H9 (cell line): ENCODE results near the gene SERPINE2. TPM values are rescaled to one million over a fixed set of nuclear protein-coding genes. Genes with fewer than 3 reads are reported as not detected.

ENCODE experiments used
- DNase-seq: peaks from one replicate; pipeline ENCODE4 v3.0.0-alpha.2; 2017
- H2AFZ ChIP-seq: one replicate; pipeline ENCODE4 v1.6.1; 2013; ENCODE audit warnings: mild to moderate bottlenecking, low read length, control low read depth, moderate library complexity
- H2AK5ac ChIP-seq: 2 replicates; pipeline ENCODE4 v1.6.1; 2013; ENCODE audit warnings: low read length, control low read depth, mixed read lengths; ENCODE audit not compliant: insufficient read length
- H2BK120ac ChIP-seq: one replicate; pipeline ENCODE4 v1.6.1; 2013; ENCODE audit warnings: low read depth, mild to moderate bottlenecking, low read length, control low read depth, inconsistent platforms; ENCODE audit not compliant: poor library complexity, severe bottlenecking
- H2BK12ac ChIP-seq: 2 replicates; pipeline ENCODE4 v1.6.1; 2013; ENCODE audit warnings: low read length, control low read depth, mixed read lengths, low read depth; ENCODE audit not compliant: insufficient read length
- H2BK15ac ChIP-seq: 2 replicates; pipeline ENCODE4 v1.6.1; 2013; ENCODE audit warnings: low read depth, low read length, control low read depth
- H2BK20ac ChIP-seq: one replicate; pipeline ENCODE4 v1.6.1; 2013; ENCODE audit warnings: low read depth, mild to moderate bottlenecking, low read length, control low read depth, inconsistent platforms; ENCODE audit not compliant: poor library complexity, severe bottlenecking
- H2BK5ac ChIP-seq: 2 replicates; pipeline ENCODE4 v1.6.1; 2013; ENCODE audit warnings: low read length, control low read depth, mixed read lengths; ENCODE audit not compliant: insufficient read length
- H3K14ac ChIP-seq: 2 replicates; pipeline ENCODE4 v1.6.1; 2013; ENCODE audit warnings: low read length, control low read depth; ENCODE audit not compliant: insufficient read depth
- H3K18ac ChIP-seq: 2 replicates; pipeline ENCODE4 v1.6.1; 2013; ENCODE audit warnings: low read depth, mild to moderate bottlenecking, mixed read lengths, low read length, control low read depth; ENCODE audit not compliant: insufficient read length
- H3K23ac ChIP-seq: 2 replicates; pipeline ENCODE4 v1.6.1; 2013; ENCODE audit warnings: low read length, control low read depth, mixed read lengths, low read depth; ENCODE audit not compliant: insufficient read length
- H3K23me2 ChIP-seq: 2 replicates; pipeline ENCODE4 v1.6.1; 2013; ENCODE audit warnings: low read depth, mild to moderate bottlenecking, mixed read lengths, low read length, control low read depth; ENCODE audit not compliant: insufficient read length, poor library complexity, severe bottlenecking
- H3K27ac ChIP-seq: 2 replicates; pipeline ENCODE4 v1.5.1; 2013; ENCODE audit warnings: low read length, control low read depth, mixed read lengths, low read depth; ENCODE audit not compliant: insufficient read length
- H3K27me3 ChIP-seq: 2 replicates; pipeline ENCODE4 v1.6.1; 2013; ENCODE audit warnings: low read length, control low read depth, inconsistent platforms; ENCODE audit not compliant: insufficient read depth
- H3K4ac ChIP-seq: 2 replicates; pipeline ENCODE4 v1.6.1; 2013; ENCODE audit warnings: low read depth, mild to moderate bottlenecking, control low read depth, inconsistent platforms, low read length, moderate library complexity
- H3K4me1 ChIP-seq: 2 replicates; pipeline ENCODE4 v1.6.1; 2013; ENCODE audit warnings: low read length, control low read depth, inconsistent platforms; ENCODE audit not compliant: insufficient read depth
- H3K4me2 ChIP-seq: 2 replicates; pipeline ENCODE4 v1.6.1; 2013; ENCODE audit warnings: low read length, control low read depth, mixed read lengths; ENCODE audit not compliant: insufficient read length, insufficient read depth
- H3K56ac ChIP-seq: 2 replicates; pipeline ENCODE4 v1.6.1; 2013; ENCODE audit warnings: low read depth, mild to moderate bottlenecking, mixed read lengths, low read length, control low read depth; ENCODE audit not compliant: insufficient read length
- H3K79me1 ChIP-seq: 2 replicates; pipeline ENCODE4 v1.6.1; 2013; ENCODE audit warnings: low read depth, mild to moderate bottlenecking, moderate library complexity, low read length, control low read depth, inconsistent platforms; ENCODE audit not compliant: insufficient read depth, poor library complexity, severe bottlenecking
- H3K79me2 ChIP-seq: 2 replicates; pipeline ENCODE4 v1.6.1; 2013; ENCODE audit warnings: low read length, control low read depth, inconsistent platforms; ENCODE audit not compliant: insufficient read depth
- H3K9ac ChIP-seq: 2 replicates; pipeline ENCODE4 v1.6.1; 2013; ENCODE audit warnings: low read length, control low read depth, mixed read lengths; ENCODE audit not compliant: insufficient read length; ENCODE audit errors: extremely low read depth
- H3K9me3 ChIP-seq: one replicate; pipeline ENCODE4 v1.6.1; 2013; ENCODE audit warnings: low read depth, low read length, inconsistent platforms; ENCODE audit not compliant: control insufficient read depth
- H3T11ph ChIP-seq: one replicate; pipeline ENCODE4 v1.6.1; 2013; ENCODE audit warnings: mild to moderate bottlenecking, low read length, control low read depth, inconsistent platforms
- H4K20me1 ChIP-seq: one replicate; pipeline ENCODE4 v1.6.1; 2013; ENCODE audit not compliant: control insufficient read depth, insufficient read length, insufficient read depth
- H4K5ac ChIP-seq: 2 replicates; pipeline ENCODE4 v1.6.1; 2013; ENCODE audit warnings: low read depth, mild to moderate bottlenecking, mixed read lengths, low read length, control low read depth; ENCODE audit not compliant: insufficient read length
- H4K8ac ChIP-seq: replicated peaks from 2 replicates; pipeline ENCODE4 v1.6.1; 2013; ENCODE audit warnings: low read length, control low read depth, mixed read lengths, low read depth; ENCODE audit not compliant: insufficient read length
- H4K91ac ChIP-seq: 2 replicates; pipeline ENCODE4 v1.6.1; 2013; ENCODE audit warnings: low read depth, mild to moderate bottlenecking, moderate library complexity, mixed read lengths, low read length, control low read depth; ENCODE audit not compliant: insufficient read length
- H3K27ac Mint-ChIP-seq, 3 experiments: 2 replicates in 2 of 3; 3 replicates in 1 of 3; pipeline ENCODE4 v1.8.0; 2020 to 2021; ENCODE audit warnings: mixed read lengths in 3 of 3, mild to moderate bottlenecking in 1 of 3, moderate library complexity in 1 of 3
- H3K27me3 Mint-ChIP-seq: 2 replicates; pipeline ENCODE4 v1.8.0; 2021; ENCODE audit warnings: low read depth, mild to moderate bottlenecking, moderate library complexity, mixed read lengths
- H3K36me3 Mint-ChIP-seq, 3 experiments: 2 replicates in 2 of 3; 3 replicates in 1 of 3; pipeline ENCODE4 v1.8.0; 2020 to 2021; ENCODE audit warnings: low read depth in 3 of 3, mixed read lengths in 3 of 3; ENCODE audit not compliant: insufficient read depth in 1 of 3
- H3K4me1 Mint-ChIP-seq, 2 experiments: 2 replicates each; pipeline ENCODE4 v1.8.0; 2020; ENCODE audit warnings: mixed read lengths in 2 of 2
- H3K4me3 Mint-ChIP-seq, 2 experiments: 2 replicates in 1 of 2; 3 replicates in 1 of 2; pipeline ENCODE4 v1.8.0; 2020 to 2021; ENCODE audit warnings: mild to moderate bottlenecking in 2 of 2, mixed read lengths in 2 of 2, moderate library complexity in 1 of 2
- H3K9me3 Mint-ChIP-seq, 2 experiments: 2 replicates in 1 of 2; 3 replicates in 1 of 2; pipeline ENCODE4 v1.8.0; 2020; ENCODE audit warnings: mild to moderate bottlenecking in 2 of 2, mixed read lengths in 2 of 2, moderate library complexity in 1 of 2
- CTCF ChIP-seq: fragments of 200-600 bp; sonication (generic); conservative IDR thresholded peaks from 3 replicates; pipeline ENCODE4 v1.8.0; 2021; ENCODE audit warnings: antibody characterized with exemption, mild to moderate bottlenecking
- WGBS: extraction: QIAGEN DNeasy Blood & Tissue Kit; methylation state at CpG from one replicate; pipeline ENCODE4 v1.1.7; 2013; ENCODE audit warnings: missing lambda C conversion rate, low lambda C conversion rate, mixed read lengths; ENCODE audit not compliant: insufficient read length; ENCODE audit errors: extremely low coverage; 5-methylcytosine and 5-hydroxymethylcytosine counted together
- total RNA-seq: library from RNA; stranded (reverse); gene quantifications from 2 replicates; pipeline ENCODE4 v1.2.1, GENCODE V29; 2021

SERPINE2 gene
- total RNA-seq, 1 experiment from 2014 or later = 40.0 TPM

GRCh38 chr2:224040753-224041152, 1.7 kb upstream of the SERPINE2 start:
- no peak overlapping the region; a peak in 1 of 5 replicates for H3K4me3 Mint-ChIP-seq
- H3K23me2 ChIP-seq = peaks cover 11% of the 10 kb centered on the region
- H3K36me3 Mint-ChIP-seq = no peaks in the 10 kb centered on the region
- no peak overlapping the region for H2BK12ac ChIP-seq
- H3K23ac ChIP-seq = no peak overlapping the region
- no peak overlapping the region for H3K4ac ChIP-seq
- no peak for DNase-seq
- no peak overlapping the region for H2BK20ac ChIP-seq
- H4K5ac ChIP-seq = no peak overlapping the region
- no peak overlapping the region for H2AK5ac ChIP-seq
- H2BK120ac ChIP-seq = no peak overlapping the region
- H4K91ac ChIP-seq = no peak overlapping the region
- H3K27me3 Mint-ChIP-seq = peaks cover 71% of the 10 kb centered on the region
- H4K8ac ChIP-seq = no peak overlapping the region
- peaks cover 20 to 25% of the 10 kb centered on the region in 2 experiments for H3K4me1 Mint-ChIP-seq
- no peak overlapping the region for H3T11ph ChIP-seq
- H3K27ac Mint-ChIP-seq = no peak overlapping the region
- no peak overlapping the region for H2AFZ ChIP-seq
- H2BK15ac ChIP-seq = no peak overlapping the region
- no peaks in the 10 kb centered on the region for H3K9me3 Mint-ChIP-seq
- H3K4me1 ChIP-seq = no peaks in the 10 kb centered on the region
- H3K56ac ChIP-seq = no peak overlapping the region
- H4K20me1 ChIP-seq = no peaks in the 10 kb centered on the region
- no peak overlapping the region for H3K9ac ChIP-seq
- no peak overlapping the region for H3K14ac ChIP-seq
- no peaks in the 10 kb centered on the region for H3K79me1 ChIP-seq
- H3K4me2 ChIP-seq = no peak overlapping the region
- no peaks in the 10 kb centered on the region for H3K9me3 ChIP-seq
- H2BK5ac ChIP-seq = no peak overlapping the region
- WGBS = no CpG with 5 or more reads among the region's 3 CpGs
- no peaks in the 10 kb centered on the region; the same call in 1 of the 2 replicates for H3K27me3 ChIP-seq
- no peak overlapping the region for H3K27ac ChIP-seq
- H3K18ac ChIP-seq = no peak overlapping the region
- no peaks in the 10 kb centered on the region for H3K79me2 ChIP-seq
- TF ChIP-seq CTCF = no peak
